Endothelial cell of umbilical vein (primary cell): ENCODE data around the gene PAPLN. TPM values are rescaled to one million over a fixed set of nuclear protein-coding genes. Genes with fewer than 3 reads are reported as not detected.
A peak's percentile ranks its signal among the peaks of the same experiment; 100 is the strongest.

Experiments
- BruUV-seq: library from RNA; stranded (reverse); fragments of 400-500 nt; replicated peaks from 2 replicates; lab custom pipeline; 2021; lab: Mats Ljungman, UMichigan
- CTCF ChIA-PET: fragments of 300-600, 350-600 bp; sonication (Branson Sonifier 250); formaldehyde crosslinking; loops from one replicate; lab custom pipeline; 2021; ENCODE audit warnings: antibody characterized with exemption, inconsistent platforms; lab: Charles Lee
- POLR2A ChIA-PET: fragments of 300-600, 350-600 bp; sonication (Branson Sonifier 250); formaldehyde crosslinking; loops from one replicate; lab custom pipeline; 2021; ENCODE audit warnings: antibody characterized with exemption, inconsistent platforms; lab: Charles Lee
- DNase-seq: peaks from one replicate; pipeline ENCODE4 v3.0.0-alpha.2; 2011; ENCODE audit warnings: low read depth, low spot score
- FAIRE-seq: peaks from 2 replicates; lab custom pipeline; 2011; peaks lifted over from hg19 to GRCh38; lab: Jason Lieb, UNC
- H2AFZ ChIP-seq: 2 replicates; pipeline ENCODE4 v1.6.0; 2012; ENCODE audit warnings: low read depth, low read length, control low read depth, inconsistent platforms
- H3K27ac ChIP-seq: 2 replicates; pipeline ENCODE4 v1.5.1; 2011; ENCODE audit warnings: low read depth, mild to moderate bottlenecking, control low read depth, low read length, moderate library complexity; ENCODE audit not compliant: insufficient read depth
- H3K27me3 ChIP-seq, 2 experiments: 2 replicates each; pipeline versions ENCODE4 v1.6.0 to v1.6.1; 2011; ENCODE audit warnings: low read length in 2 of 2, mixed read lengths in 1 of 2; ENCODE audit not compliant: control insufficient read depth in 2 of 2, insufficient read depth in 2 of 2
- H3K36me3 ChIP-seq, 2 experiments: 2 replicates in 1 of 2; 3 replicates in 1 of 2; pipeline ENCODE4 v1.5.1; 2011; ENCODE audit warnings: low read length in 2 of 2, mild to moderate bottlenecking in 1 of 2, moderate library complexity in 1 of 2; ENCODE audit not compliant: control insufficient read depth in 2 of 2, insufficient read depth in 2 of 2; ENCODE audit errors: extremely low read depth in 1 of 2
- H3K4me1 ChIP-seq: 3 replicates; pipeline ENCODE4 v1.5.1; 2011; ENCODE audit warnings: mild to moderate bottlenecking, low read length; ENCODE audit not compliant: control insufficient read depth, insufficient read depth; ENCODE audit errors: extremely low read depth
- H3K4me2 ChIP-seq: 2 replicates; pipeline ENCODE4 v1.6.1; 2011; ENCODE audit warnings: low read length, control low read depth, mixed read lengths; ENCODE audit not compliant: insufficient read depth
- H3K4me3 ChIP-seq, 3 experiments: fragments of 200-600 bp in 1 of 3; sonication (generic), shearing (Covaris generic) in 1 of 3; replicated peaks in 1 of 3; 2 replicates each; pipeline ENCODE4 v1.5.1; 2011 to 2016; ENCODE audit warnings: control low read depth in 3 of 3, low read length in 3 of 3, mild to moderate bottlenecking in 2 of 3, inconsistent platforms in 1 of 3, low read depth in 1 of 3, moderate library complexity in 1 of 3; ENCODE audit not compliant: insufficient read depth in 1 of 3
- H3K79me2 ChIP-seq: 2 replicates; pipeline ENCODE4 v1.6.0; 2012; ENCODE audit warnings: low read length, inconsistent platforms; ENCODE audit not compliant: control insufficient read depth, insufficient read depth
- H3K9ac ChIP-seq: replicated peaks from 2 replicates; pipeline ENCODE3; 2011; ENCODE audit warnings: low read length, control low read depth; ENCODE audit not compliant: insufficient read depth; ENCODE audit errors: extremely low read depth
- H3K9me1 ChIP-seq: replicated peaks from 3 replicates; pipeline ENCODE4 v1.6.0; 2011; ENCODE audit warnings: mild to moderate bottlenecking, low read length; ENCODE audit not compliant: control insufficient read depth, insufficient read depth; ENCODE audit errors: extremely low read depth
- H3K9me3 ChIP-seq: replicated peaks from 2 replicates; pipeline ENCODE4 v1.5.1; 2012; ENCODE audit warnings: low read length, inconsistent platforms; ENCODE audit not compliant: control insufficient read depth, insufficient read depth
- H4K20me1 ChIP-seq: replicated peaks from 2 replicates; pipeline ENCODE3; 2011; ENCODE audit warnings: mild to moderate bottlenecking, low read length; ENCODE audit not compliant: control insufficient read depth, insufficient read depth; ENCODE audit errors: extremely low read depth
- CTCF ChIP-seq, 2 donors: IDR thresholded peaks; 1 replicate in 1 of 2; 2 replicates in 1 of 2; pipeline ENCODE4 v1.5.1; 2011; ENCODE audit warnings: low read length in 2 of 2, mild to moderate bottlenecking in 2 of 2, moderate library complexity in 2 of 2, control low read depth in 1 of 2, inconsistent platforms in 1 of 2, low read depth in 1 of 2; ENCODE audit not compliant: insufficient read depth in 1 of 2; ENCODE audit errors: extremely low read depth in 1 of 2
- EZH2 ChIP-seq: IDR thresholded peaks from 2 replicates; pipeline ENCODE4 v1.6.1; 2012; ENCODE audit warnings: borderline replicate concordance, low read depth, mild to moderate bottlenecking, moderate library complexity, low read length, inconsistent platforms; ENCODE audit not compliant: severe bottlenecking
- FOS ChIP-seq: IDR thresholded peaks from 2 replicates; pipeline ENCODE4 v1.6.1; 2011; ENCODE audit warnings: mild to moderate bottlenecking, low read length, moderate library complexity, borderline replicate concordance; ENCODE audit not compliant: insufficient read depth
- GATA2 ChIP-seq: IDR thresholded peaks from 2 replicates; pipeline ENCODE4 v1.7.0; 2011; ENCODE audit warnings: low read depth, mild to moderate bottlenecking, moderate library complexity, mixed read lengths, low read length; ENCODE audit not compliant: insufficient read length, insufficient read depth
- JUN ChIP-seq: IDR thresholded peaks from 2 replicates; pipeline ENCODE4 v1.6.1; 2011; ENCODE audit warnings: borderline replicate concordance, low read depth; ENCODE audit not compliant: insufficient read length, insufficient read depth
- MYC ChIP-seq: IDR thresholded peaks from one replicate; pipeline ENCODE4 v1.6.1; 2011; ENCODE audit warnings: mild to moderate bottlenecking, low read depth, low read length
- POLR2A ChIP-seq: IDR thresholded peaks from 2 replicates; pipeline ENCODE4 v1.6.1; 2012; ENCODE audit warnings: low read depth, mild to moderate bottlenecking, control low read depth, low read length
- POLR2AphosphoS5 ChIP-seq: IDR thresholded peaks from 2 replicates; pipeline ENCODE4 v1.6.1; 2012; ENCODE audit warnings: low read depth, mild to moderate bottlenecking, control low read depth, low read length, moderate library complexity; ENCODE audit not compliant: insufficient read depth
- dilution Hi-C: fragments of 300-500 bp; cut with MboI; formaldehyde crosslinking; loops from one replicate; pipeline ENCODE4 v1.15.0; 2019; ENCODE audit warnings: low sequenced_read_pairs; ENCODE audit not compliant: extremely low pct_ligation_motif_present
- intact Hi-C: fragments of 100-400 bp; cut with micrococcal nuclease; formaldehyde crosslinking; loops from one replicate; pipeline ENCODE4 v1.10.0; 2022
- polyA plus RNA-seq, 4 experiments: library from polyadenylated mRNA; depleted of rRNA in 3 of 4; stranded (reverse) in 3 of 4; unstranded in 1 of 4; fragments of >200 nt; gene quantifications; 2 replicates each; pipeline versions ENCODE4 v1.2.1 to v1.2.3, GENCODE V29; 2011 to 2012; ENCODE audit warnings: missing spikeins in 1 of 4
- total RNA-seq: library from RNA; stranded (reverse); gene quantifications from 2 replicates; pipeline ENCODE4 v1.2.3, GENCODE V29; 2021
- TF ChIP-seq, protein P1 (sequence below): IDR thresholded peaks from 2 replicates; pipeline ENCODE4 v1.6.1; 2011; ENCODE audit not compliant: insufficient read depth, insufficient read length

The PAPLN gene
- total and polyA plus RNA-seq, 2 donors (not counting 3 experiments of a cell fraction or from before 2014, with no cell fraction given) = 5.5 to 6.4 TPM

DNA sequence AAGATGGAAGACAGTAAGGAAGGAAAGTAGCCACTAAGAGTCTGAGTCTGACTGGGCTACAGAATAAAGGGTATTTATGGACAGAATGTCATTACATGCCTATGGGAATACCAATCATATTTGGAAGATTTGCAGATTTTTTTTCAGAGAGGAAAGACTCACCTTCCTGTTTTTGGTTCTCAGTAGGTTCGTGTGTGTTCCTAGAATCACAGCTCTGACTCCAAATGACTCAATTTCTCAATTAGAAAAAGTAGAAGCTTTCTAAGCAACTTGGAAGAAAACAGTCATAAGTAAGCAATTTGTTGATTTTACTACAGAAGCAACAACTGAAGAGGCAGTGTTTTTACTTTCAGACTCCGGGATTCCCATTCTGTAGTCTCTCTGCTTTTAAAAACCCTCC, 15.4 kb upstream of the PAPLN start:
- Histone ChIP-seq H3K4me2 (peak overlapping the region; percentile 30), H3K4me1 (peaks cover 16% of the 10 kb centered on the region), H2AFZ (no peak overlapping the region), H3K4me3 (no peak overlapping the region), H3K27ac (peak overlapping the region; percentile 22), H3K9me1 (no peaks in the 10 kb centered on the region), H3K9ac (no peak overlapping the region), H3K27me3 (no peaks in the 10 kb centered on the region), H3K9me3 (no peaks in the 10 kb centered on the region), H3K79me2 (no peaks in the 10 kb centered on the region), H3K36me3 (peaks cover 5 to 10% of the 10 kb centered on the region in 2 experiments), H4K20me1 (no peaks in the 10 kb centered on the region)
- POLR2A ChIA-PET = no interaction called here
- intact Hi-C loops = no loop called here
- CTCF ChIA-PET = interaction anchor here (5.0 kb wide), 1 partner anchor 10 kb away, joined by 26 read pairs; no protein-coding TSS in a partner anchor
- TF ChIP-seq CTCF (IDR thresholded peaks at IDR 0.05; ENCODE audit: extremely low read depth in 1 of 2, insufficient read depth in 1 of 2, low read depth in 1 of 2, low read length in 2 of 2) = no peak
- TF ChIP-seq FOS = peak; percentile 57
- peak; percentile 11 for TF ChIP-seq JUN
- no peak for TF ChIP-seq MYC
- BruUV-seq = no TSS peak
- FAIRE-seq (peak; percentile 93), DNase-seq (peak; percentile 80)
- dilution Hi-C loops = no loop called here

DNA sequence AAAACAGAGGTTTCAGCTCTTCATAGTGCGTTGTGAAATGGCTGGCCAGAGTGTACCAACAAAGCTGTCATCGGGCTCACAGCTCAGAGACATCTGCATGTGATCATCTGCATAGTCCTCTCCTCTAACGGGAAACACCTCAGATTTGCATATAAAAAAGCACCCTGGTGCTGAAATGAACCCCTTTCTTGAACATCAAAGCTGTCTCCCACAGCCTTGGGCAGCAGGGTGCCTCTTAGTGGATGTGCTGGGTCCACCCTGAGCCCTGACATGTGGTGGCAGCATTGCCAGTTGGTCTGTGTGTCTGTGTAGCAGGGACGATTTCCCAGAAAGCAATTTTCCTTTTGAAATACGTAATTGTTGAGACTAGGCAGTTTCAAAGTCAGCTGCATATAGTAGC, 14.3 kb upstream of the PAPLN start:
- CTCF ChIA-PET = interaction anchor here (1.6 to 5.0 kb wide), 2 partner anchors 8 to 50 kb away, joined by 5 to 26 read pairs; no protein-coding TSS in a partner anchor
- POLR2A ChIA-PET = no interaction called here
- no peaks in the 10 kb centered on the region for H3K9me3 ChIP-seq
- FAIRE-seq (no peak), DNase-seq (no peak)
- H3K27ac ChIP-seq = no peak overlapping the region
- H3K9ac ChIP-seq = no peak overlapping the region
- no TSS peak for BruUV-seq
- H3K27me3 ChIP-seq = no peaks in the 10 kb centered on the region
- H3K9me1 ChIP-seq = no peaks in the 10 kb centered on the region
- TF ChIP-seq EZH2 = no peak
- TF ChIP-seq MYC = no peak
- TF ChIP-seq JUN = no peak
- TF ChIP-seq, protein P1, sequence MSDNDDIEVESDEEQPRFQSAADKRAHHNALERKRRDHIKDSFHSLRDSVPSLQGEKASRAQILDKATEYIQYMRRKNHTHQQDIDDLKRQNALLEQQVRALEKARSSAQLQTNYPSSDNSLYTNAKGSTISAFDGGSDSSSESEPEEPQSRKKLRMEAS = no peak
- TF ChIP-seq POLR2A = no peak
- TF ChIP-seq POLR2AphosphoS5 = no peak
- no peak for TF ChIP-seq FOS
- TF ChIP-seq CTCF (IDR thresholded peaks at IDR 0.05; ENCODE audit: extremely low read depth in 1 of 2, insufficient read depth in 1 of 2, low read depth in 1 of 2, low read length in 2 of 2) = no peak
- no peak for TF ChIP-seq GATA2
- no peaks in the 10 kb centered on the region for H4K20me1 ChIP-seq
- H3K4me2 ChIP-seq = no peak overlapping the region
- H2AFZ ChIP-seq = no peak overlapping the region
- H3K79me2 ChIP-seq = no peaks in the 10 kb centered on the region
- intact Hi-C loops = no loop called here
- dilution Hi-C loops = no loop called here
- no peak overlapping the region for H3K4me3 ChIP-seq
- peaks cover 1 to 10% of the 10 kb centered on the region in 2 experiments for H3K36me3 ChIP-seq
- H3K4me1 ChIP-seq = peaks cover 23% of the 10 kb centered on the region
